ENCODE measurements around the gene ACSM3.

The ACSM3 gene

DNA sequence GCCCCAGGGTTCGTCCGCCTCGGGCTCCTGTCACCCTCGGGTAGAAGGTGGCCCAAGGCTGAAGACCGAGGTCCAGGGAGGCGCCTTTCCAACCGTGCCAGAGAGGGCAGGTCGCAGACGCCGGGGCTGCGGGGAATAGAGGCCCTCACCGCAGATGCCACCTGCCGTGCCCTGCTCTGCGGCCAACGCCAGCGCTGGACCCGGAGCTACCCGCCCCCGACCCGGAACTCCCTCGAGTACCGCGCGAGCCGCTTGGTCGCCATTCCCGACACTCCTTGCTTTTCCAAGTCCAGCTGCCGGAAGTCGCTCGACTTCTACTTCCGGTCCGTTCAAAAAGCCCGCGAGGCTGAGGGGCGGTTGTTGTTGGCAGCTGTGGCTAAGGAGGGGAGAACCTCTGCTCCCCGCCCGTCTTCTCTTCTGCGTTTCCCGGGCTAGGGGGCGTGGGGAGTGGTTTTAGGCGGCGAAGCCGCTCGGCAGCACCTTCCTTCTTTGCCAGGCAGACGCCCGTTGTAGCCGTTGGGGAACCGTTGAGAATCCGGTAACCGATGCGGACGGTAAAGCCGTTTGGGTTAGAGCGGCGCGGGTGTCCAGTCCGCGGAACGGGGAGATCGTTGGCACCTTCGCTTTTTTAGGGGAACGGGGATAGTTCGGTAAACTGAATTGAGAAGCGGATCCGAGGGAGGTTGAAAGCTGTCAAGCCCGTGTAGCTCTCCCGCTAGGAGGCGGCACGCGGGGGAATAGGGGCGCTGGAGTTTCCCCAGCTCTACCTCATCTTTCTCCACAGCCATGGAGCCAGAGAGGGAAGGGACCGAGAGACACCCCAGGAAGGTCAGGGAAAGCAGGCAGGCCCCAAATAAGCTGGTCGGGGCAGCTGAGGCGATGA lies 42.6 kb downstream of the ACSM3 start, which contains the start of the genes ERI2 and REXO5:
Gene ERI2 (minus strand): TSS at position 305 of the 883 bp plus-strand sequence. CDS start 42 bp downstream, at position 263.
Gene REXO5 (plus strand): TSS at position 360 of the 883 bp plus-strand sequence. CDS start 427 bp downstream, at position 787.
- peak; percentile 95 for DNase-seq (ENCODE audit: low spot score)

DNA sequence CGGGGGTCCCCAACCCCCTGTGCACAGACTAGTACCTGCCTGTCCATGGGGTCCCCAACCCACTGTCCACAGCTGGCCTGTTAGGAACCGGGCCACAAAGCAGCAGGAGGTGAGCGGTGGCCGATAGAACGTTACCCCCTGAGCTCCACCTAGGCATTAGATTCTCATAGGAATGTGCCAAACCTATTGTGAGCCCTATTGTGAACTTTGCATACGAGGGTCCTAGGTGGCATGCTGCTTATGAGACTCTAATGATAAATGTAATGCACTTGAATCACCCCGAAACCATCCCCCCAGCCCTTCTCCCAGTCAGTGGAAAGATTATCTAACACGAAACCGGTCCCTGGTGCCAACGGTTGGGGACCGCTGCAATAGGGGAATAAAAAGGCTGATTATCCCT lies 44.0 kb downstream of the ACSM3 start:
- DNase-seq (ENCODE audit: low spot score): no peak

DNA sequence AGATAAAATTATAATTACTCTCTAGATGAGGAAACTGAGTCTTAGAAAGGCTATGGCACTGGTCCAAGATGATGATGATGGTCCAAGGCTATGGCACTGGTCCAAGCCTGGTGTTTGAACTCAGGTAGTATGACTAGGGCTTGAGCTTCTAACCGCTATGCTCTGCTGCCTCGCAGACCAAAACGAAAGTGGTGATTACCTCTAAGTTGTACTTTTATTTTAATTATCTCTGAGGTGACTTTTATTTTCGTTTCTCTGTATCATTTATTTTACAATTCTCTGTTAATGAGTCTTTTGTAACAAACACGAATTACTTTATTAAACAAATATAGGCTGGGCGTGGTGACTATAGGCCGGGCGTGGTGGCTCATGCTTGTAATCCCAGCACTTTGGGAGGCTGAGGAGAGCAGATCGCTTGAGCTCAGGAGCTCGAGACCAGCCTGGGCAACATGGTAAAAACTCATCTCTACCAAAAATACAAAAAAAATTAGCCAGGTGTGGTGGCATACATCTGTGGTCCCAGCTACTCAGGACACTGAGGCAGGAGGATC lies 48.1 kb downstream of the ACSM3 start:
- no peak for DNase-seq (ENCODE audit: low spot score)

DNA sequence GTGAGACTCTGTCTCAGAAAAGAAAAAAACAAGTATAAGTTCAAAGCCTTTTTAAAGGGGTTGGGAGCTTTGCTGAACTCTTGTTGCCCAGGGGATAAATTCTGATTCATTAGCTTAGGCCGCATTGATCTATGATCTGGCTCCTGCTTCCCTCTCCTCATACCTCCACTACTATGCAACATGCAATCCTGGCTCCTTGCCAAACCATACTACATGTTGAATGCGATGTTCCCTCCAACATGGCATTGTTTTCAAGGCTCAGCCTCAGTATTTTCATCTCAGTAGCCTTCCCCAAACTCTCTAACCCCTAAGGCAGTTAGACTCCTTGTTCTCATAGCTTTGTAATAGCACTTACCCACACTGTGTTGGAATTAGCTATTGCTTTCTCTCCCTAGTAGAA lies 48.7 kb downstream of the ACSM3 start:
- no peak for DNase-seq (ENCODE audit: low spot score)

DNA sequence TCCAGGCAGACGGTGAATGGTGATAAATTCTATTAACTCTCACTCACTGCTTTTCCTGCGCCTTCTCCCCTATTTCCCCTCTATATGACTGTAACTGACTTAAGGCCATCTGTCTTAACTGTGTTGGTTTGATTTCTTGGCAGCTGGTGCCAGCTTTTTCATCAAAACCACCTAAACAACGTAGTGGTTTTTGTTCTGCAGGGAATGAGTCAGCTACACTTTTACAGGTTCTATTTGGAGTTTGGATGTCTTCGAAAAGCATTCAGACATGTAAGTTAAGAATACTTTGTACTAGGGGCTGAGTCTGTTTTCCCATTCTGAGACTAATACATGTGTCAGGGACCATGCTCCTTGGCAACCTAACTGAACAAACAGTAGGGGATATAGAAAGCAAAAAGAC lies 51.0 kb downstream of the ACSM3 start:
- no peak for DNase-seq (ENCODE audit: low spot score)

DNA sequence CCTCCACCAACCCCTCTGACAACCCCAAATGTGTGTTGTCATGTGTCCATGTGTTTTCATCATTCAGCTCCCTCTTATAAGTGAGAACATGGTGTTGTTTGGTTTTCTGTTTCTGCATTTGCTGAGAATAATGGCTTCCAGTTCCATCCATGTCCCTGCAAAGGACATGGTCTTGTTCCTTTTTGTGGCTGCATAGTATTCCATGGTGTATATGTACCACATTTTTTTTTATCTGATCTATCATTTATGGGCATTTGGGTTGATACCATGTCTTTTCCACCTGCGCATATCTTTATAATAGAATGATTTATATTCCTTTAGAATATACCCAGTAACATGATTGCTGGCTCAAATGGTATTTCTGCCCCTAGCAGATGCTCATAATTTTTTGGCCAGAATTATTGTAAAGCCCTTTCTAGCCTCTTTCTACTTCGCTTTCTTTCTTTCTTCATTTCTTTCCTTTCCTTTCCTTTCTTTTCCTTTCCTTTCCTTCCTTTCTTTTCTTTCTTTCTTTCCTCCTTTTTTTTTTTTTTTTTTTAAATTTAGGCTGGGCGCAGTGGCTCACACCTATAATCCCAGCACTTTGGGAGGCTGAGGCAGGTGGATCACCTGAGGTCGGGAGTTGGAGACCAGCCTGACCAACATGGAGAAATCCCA lies 55.2 kb downstream of the ACSM3 start:
- DNase-seq (ENCODE audit: low spot score): no peak

DNA sequence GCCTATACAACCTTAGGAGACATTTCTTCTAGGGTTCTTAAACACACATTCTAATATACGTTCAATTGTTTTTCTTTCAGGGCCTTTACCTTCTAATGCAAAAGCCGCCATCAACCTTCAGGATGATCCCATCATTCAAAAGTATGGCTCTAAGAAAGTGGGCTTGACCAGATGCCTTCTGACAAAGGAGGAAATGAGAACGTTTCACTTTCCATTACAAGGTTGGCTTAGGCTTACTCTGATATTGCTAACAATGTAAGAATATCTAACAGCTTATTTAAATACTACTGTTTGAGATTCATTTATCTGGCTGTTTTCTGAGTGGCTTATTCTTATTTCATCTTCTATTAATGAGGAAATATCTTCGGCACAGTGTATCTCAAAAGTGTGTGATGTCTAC lies 57.9 kb downstream of the ACSM3 start:
- no peak for DNase-seq (ENCODE audit: low spot score)

DNA sequence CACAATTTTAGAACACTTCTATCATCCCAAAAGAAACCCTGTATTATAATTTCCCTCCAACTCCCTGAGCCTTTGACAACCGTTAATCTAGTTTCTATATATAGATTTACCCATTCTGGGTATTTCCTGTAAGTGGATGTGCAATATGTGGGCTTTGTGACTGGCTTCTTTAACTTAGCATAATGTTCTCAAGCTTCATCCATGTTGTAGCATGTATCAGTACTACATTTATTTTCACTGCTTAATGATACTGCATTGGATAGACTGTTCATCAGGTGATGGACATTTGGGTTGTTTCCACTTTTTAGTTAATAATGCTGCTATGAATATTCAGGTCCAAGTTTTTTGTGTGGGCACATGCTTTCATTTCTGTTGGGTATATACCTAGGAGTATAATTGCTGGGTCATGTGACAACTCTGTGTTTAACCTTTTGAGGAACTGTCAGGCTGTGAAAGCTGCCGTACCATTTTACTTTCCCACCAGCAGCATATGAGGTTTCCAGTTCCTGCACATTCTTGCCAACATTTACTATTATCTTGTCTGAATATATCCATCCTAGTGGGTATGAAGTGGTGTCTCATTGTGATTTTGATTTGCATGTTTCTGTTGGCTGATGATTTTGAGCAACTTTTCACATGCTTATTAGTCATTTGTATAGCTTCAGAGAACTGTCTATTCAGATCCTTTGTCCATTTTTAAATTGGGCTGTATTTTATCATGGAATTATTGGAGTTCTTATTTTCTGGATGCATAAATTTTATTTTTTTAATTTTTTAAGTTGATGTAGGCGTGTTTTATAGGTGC lies 58.9 kb downstream of the ACSM3 start:
- DNase-seq (ENCODE audit: low spot score): no peak

DNA sequence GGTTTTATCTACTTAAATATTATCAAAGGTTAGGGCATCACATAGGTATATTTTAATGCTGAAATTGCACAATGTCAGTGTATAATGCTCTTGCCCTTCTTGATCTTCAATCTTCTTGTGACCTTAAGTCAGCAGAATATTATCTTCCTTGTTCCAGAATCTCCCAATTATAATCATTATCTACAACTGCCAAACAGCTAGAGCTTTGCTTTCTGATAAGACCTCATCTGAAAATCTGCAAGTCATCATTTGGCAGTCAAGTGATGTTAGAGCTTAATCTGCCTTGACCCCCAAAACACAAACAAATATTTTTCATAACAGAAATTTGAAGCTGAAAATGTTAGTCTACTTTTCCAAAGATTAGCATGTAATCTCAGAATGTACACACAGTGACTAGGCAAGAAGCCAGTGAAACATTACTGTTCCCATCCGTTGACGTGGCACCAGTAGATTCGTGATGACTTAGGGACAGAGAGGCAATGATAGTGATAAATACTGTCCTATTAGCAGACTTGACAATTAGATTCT lies 62.3 kb downstream of the ACSM3 start:
- no peak for DNase-seq (ENCODE audit: low spot score)

DNA sequence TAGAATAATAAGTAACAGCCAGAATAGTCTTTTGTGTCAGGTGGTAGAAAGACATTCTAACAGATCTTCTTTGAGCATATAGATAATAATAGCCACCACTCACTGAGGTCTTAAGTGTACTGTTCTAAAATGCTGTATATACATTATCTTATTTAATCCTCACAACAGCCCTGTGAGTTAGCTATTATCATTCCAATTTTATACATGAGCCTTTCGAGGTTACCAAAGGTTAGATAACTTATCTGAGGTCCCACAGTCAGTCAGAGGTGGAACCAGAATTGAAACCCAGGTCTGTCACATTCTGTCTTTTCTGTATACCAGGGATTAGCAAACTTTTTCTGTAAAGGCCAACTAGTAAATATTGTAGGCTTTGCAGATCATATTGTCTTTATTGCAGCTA lies 65.7 kb downstream of the ACSM3 start:
- no peak for DNase-seq (ENCODE audit: low spot score)

DNA sequence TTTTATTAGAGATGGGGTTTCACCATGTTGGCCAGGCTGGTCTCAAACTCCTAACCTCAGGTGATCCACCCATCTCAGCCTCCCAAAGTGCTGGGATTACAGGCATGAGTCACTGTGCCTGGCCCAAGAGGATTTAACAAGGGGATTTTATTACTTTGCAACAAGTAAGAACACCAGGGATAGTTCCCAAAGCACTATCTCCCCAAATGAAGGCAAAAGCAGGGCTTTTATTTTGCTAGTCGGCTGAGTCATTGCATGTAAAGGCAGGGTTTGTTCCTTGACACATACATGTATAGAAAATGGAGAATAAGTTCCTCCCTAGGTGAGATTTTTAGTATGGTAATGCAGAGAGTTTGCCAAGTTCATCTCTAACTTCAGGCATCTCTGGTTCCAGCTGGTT lies 66.6 kb downstream of the ACSM3 start:
- no peak for DNase-seq (ENCODE audit: low spot score)

DNA sequence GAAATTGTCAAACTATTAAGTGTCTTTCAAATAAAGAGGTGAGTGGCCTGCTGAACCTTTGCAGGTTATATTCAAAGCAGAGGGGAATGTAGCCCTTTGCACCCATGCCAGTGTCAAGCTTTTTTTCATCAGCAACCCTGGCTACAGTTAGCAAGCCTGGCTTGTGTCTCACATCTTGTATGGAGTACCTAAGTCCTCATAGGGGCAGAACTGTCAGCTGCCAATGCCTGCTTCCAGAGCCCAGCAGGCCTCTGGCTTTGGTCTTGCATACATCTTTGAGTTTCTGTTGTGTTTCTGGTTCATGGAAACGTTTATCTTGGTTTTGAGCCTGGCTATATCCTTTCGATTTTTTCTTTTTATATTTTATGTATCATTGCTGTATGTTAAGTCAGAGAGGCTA lies 69.3 kb downstream of the ACSM3 start:
- peak; percentile 95 for DNase-seq (ENCODE audit: low spot score)

DNA sequence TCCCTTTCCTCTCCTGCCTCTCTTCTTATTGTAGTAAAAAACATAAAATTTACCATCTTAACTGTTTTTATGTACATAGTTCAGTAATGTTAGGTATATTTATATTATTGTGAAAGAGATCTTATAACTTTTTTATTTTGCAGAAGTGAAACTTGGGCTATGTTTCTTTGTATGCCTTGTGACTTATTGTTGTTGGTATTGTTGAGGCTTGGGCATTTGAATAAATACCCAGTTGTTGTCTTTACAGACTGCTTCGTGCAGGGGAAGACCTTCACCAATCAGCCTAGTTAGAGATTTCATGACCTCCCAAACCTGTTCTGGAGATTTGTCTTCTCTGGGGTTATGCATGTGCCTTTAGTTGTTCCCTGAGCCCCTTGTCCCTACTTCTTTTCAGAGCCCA lies 74.4 kb downstream of the ACSM3 start:
- no peak for DNase-seq (ENCODE audit: low spot score)

DNA sequence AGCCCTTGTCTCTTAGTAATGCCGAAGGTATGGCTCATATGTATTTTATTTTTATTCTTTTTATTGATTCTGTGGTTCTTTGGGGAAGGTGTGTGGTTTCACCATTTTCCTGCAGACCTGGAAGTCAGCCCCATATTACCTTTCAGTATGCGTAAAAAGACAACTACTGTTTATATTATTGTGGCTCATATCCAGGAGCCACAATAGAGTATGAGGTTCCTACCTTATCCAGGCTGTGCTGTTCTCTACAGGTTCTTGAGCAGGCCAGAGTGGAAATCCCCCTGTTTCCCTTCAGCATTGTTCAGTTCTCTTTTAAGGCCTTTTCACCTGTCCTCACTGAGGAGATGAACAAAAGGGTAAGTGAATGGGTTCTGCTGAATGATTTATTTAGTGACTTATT lies 75.7 kb downstream of the ACSM3 start:
- no peak for DNase-seq (ENCODE audit: low spot score)

DNA sequence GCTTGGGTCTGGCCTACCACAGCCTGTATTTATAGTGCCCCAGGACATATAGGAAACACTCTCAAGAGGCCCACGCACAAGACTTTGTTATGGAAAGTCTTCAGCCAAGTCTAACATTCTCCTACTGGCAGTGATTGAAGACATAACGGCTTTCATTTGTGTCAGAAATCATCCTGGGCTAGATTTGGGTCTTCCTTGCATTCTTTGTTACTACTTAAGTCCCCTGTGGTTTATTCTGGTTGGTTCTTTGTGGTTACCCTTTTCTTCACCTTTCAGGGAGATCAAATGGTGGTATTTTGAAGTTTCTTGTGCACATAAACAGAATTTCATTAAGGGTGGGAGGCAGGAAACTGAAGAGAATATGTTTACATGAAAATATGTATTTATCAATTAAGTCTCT lies 80.2 kb downstream of the ACSM3 start:
- no peak for DNase-seq (ENCODE audit: low spot score)

DNA sequence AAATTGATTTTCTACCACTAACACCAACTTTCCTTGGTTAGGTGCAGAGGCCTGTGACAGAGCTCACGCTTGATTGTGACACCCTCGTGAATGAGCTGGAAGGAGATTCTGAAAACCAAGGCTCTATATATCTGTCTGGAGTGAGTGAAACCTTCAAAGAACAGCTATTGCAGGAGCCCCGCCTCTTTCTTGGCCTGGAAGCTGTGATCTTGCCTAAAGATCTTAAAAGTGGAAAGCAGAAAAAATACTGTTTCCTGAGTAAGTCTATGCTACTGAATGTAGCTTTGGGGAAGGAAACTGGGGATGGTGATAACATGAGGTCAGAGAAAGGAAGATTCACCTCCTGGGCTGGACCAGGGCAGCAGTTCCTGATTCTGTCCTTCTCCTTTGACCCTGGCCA lies 80.8 kb downstream of the ACSM3 start:
- no peak for DNase-seq (ENCODE audit: low spot score)

DNA sequence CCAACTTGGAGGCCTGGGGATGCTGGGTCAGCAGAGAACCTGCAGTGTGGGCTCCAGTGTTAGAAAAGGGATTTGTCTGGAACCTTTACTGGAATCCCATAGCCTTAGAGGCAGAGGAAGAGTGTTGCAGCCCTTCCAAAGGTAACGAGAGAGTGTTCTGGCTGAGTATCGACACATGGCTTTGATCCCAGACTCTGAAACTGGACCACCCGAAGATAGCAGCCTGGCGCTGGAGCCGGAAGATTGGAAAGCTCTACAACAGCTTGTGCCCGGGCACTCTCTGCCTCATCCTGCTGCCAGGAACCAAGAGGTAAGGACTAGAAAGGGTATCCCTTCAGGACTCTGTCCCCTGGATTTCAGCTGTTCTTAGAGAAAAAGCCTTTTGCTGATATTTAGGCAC lies 82.2 kb downstream of the ACSM3 start:
- peak; percentile 88 for DNase-seq (ENCODE audit: low spot score)

DNA sequence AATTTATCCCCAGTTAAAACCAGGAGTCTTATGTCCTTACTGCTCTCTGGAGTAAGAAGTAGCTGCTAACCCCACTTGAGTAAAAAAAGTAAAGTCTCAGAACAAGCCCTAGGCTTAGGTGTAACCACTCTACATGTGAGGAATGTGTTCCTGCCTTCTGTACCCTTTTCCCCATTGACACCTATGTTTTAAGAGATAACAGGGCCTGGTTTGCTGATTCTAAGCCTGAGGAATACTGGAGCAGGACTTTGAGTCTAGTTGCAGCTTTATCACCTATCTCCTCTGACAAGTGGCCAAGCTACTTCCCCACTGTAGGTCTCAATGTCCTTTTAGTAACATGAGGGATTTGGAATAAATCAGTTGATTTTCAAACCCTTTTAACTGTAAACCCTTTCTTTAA lies 82.7 kb downstream of the ACSM3 start:
- no peak for DNase-seq (ENCODE audit: low spot score)
